Measurements from ENCODE around the gene ADAMTS18. TPM values are rescaled to one million over a fixed set of nuclear protein-coding genes. Genes with fewer than 3 reads are reported as not detected.

Gene ADAMTS18
- polyA plus RNA-seq, 2 of the 4 experiments (the other 2 are of a cell fraction) = 0.03 TPM; not detected in 1

DNA sequence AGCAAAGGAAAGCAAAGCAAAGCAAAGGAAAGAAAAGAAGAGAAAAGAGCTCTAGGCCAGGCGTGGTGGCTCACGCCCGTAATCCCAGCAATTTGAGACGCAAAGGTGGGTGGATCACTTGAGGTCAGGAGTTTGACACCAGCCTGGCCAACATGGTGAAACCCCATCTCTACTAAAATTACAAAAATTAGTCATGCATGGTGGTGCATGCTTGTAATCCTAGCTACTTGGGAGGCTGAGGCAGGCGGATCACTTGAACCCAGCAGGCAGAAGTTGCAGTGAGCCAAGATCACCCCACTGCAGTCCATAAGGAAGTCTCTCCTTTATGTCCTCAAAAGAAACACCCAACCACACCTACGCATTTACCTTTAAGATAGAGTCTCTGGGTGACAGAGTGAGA lies 70.1 kb downstream of the ADAMTS18 start:
- 75% methylated on average over 6 of the region's 6 CpGs for WGBS (ENCODE audit: missing lambda C conversion rate)
- no peak overlapping the region for H3K4me3 ChIP-seq
- H3K27ac ChIP-seq = no peak overlapping the region
- H3K9me3 ChIP-seq = no peaks in the 10 kb centered on the region
- FAIRE-seq (no peak), DNase-seq (ENCODE audit: low read depth in 1 of 2, low spot score in 1 of 2) (no peak), ATAC-seq (no peak)
- TF ChIP-seq HOXA7 (CRISPR knock-in tag; IDR thresholded peaks at IDR 0.05) = no peak
- no peak for TF ChIP-seq JUN (IDR thresholded peaks at IDR 0.05)
- no peak for TF ChIP-seq CHD4 (IDR thresholded peaks at IDR 0.05; ENCODE audit: borderline replicate concordance)
- TF ChIP-seq HOXB13 (CRISPR knock-in tag; IDR thresholded peaks at IDR 0.05; ENCODE audit: low read depth) = no peak
- TF ChIP-seq, protein P1, sequence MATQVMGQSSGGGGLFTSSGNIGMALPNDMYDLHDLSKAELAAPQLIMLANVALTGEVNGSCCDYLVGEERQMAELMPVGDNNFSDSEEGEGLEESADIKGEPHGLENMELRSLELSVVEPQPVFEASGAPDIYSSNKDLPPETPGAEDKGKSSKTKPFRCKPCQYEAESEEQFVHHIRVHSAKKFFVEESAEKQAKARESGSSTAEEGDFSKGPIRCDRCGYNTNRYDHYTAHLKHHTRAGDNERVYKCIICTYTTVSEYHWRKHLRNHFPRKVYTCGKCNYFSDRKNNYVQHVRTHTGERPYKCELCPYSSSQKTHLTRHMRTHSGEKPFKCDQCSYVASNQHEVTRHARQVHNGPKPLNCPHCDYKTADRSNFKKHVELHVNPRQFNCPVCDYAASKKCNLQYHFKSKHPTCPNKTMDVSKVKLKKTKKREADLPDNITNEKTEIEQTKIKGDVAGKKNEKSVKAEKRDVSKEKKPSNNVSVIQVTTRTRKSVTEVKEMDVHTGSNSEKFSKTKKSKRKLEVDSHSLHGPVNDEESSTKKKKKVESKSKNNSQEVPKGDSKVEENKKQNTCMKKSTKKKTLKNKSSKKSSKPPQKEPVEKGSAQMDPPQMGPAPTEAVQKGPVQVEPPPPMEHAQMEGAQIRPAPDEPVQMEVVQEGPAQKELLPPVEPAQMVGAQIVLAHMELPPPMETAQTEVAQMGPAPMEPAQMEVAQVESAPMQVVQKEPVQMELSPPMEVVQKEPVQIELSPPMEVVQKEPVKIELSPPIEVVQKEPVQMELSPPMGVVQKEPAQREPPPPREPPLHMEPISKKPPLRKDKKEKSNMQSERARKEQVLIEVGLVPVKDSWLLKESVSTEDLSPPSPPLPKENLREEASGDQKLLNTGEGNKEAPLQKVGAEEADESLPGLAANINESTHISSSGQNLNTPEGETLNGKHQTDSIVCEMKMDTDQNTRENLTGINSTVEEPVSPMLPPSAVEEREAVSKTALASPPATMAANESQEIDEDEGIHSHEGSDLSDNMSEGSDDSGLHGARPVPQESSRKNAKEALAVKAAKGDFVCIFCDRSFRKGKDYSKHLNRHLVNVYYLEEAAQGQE (IDR thresholded peaks at IDR 0.05) = no peak
- no peak for TF ChIP-seq CEBPB (IDR thresholded peaks at IDR 0.05)
- TF ChIP-seq POLR2AphosphoS2 (conservative IDR thresholded peaks at IDR 0.05; ENCODE audit: low read length) = no peak
- TF ChIP-seq, protein P2, sequence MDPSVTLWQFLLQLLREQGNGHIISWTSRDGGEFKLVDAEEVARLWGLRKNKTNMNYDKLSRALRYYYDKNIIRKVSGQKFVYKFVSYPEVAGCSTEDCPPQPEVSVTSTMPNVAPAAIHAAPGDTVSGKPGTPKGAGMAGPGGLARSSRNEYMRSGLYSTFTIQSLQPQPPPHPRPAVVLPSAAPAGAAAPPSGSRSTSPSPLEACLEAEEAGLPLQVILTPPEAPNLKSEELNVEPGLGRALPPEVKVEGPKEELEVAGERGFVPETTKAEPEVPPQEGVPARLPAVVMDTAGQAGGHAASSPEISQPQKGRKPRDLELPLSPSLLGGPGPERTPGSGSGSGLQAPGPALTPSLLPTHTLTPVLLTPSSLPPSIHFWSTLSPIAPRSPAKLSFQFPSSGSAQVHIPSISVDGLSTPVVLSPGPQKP (IDR thresholded peaks at IDR 0.05; ENCODE audit: low read depth, low read length) = no peak
- no peak for TF ChIP-seq ZNF302 (CRISPR knock-in tag; IDR thresholded peaks at IDR 0.05)
- no peak for TF ChIP-seq PHF8 (IDR thresholded peaks at IDR 0.05; ENCODE audit: borderline replicate concordance, low read depth)
- TF ChIP-seq RFX5 (IDR thresholded peaks at IDR 0.05) = no peak
- no peak for TF ChIP-seq MYC (IDR thresholded peaks at IDR 0.05; ENCODE audit: borderline replicate concordance, low read length)
- no peak for TF ChIP-seq RNF2 (IDR thresholded peaks at IDR 0.05; ENCODE audit: borderline replicate concordance, low read depth)
- no peak for TF ChIP-seq SMC3 (IDR thresholded peaks at IDR 0.05)
- TF ChIP-seq NFE2L2 (conservative IDR thresholded peaks at IDR 0.05; ENCODE audit: low read length) = no peak
- no peak for TF ChIP-seq NR3C1 (IDR thresholded peaks at IDR 0.05)
- TF ChIP-seq TP53 (CRISPR knock-in tag; IDR thresholded peaks at IDR 0.05) = no peak
- no peak for TF ChIP-seq CHD2 (IDR thresholded peaks at IDR 0.05; ENCODE audit: low read length, partially characterized antibody)
- no peak for TF ChIP-seq SREBF2 (IDR thresholded peaks at IDR 0.05)
- TF ChIP-seq, protein P3, sequence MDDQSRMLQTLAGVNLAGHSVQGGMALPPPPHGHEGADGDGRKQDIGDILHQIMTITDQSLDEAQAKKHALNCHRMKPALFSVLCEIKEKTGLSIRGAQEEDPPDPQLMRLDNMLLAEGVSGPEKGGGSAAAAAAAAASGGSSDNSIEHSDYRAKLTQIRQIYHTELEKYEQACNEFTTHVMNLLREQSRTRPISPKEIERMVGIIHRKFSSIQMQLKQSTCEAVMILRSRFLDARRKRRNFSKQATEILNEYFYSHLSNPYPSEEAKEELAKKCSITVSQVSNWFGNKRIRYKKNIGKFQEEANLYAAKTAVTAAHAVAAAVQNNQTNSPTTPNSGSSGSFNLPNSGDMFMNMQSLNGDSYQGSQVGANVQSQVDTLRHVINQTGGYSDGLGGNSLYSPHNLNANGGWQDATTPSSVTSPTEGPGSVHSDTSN (IDR thresholded peaks at IDR 0.05) = no peak
- H3K4me2 ChIP-seq = no peak overlapping the region
- POLR2A ChIA-PET = no interaction called here
- CTCF ChIA-PET = interaction anchor here (0.7 kb wide), 1 partner anchor 25 kb away, joined by 3 read pairs; no protein-coding TSS in a partner anchor
- peaks cover 7% of the 10 kb centered on the region for H3K4me1 ChIP-seq

DNA sequence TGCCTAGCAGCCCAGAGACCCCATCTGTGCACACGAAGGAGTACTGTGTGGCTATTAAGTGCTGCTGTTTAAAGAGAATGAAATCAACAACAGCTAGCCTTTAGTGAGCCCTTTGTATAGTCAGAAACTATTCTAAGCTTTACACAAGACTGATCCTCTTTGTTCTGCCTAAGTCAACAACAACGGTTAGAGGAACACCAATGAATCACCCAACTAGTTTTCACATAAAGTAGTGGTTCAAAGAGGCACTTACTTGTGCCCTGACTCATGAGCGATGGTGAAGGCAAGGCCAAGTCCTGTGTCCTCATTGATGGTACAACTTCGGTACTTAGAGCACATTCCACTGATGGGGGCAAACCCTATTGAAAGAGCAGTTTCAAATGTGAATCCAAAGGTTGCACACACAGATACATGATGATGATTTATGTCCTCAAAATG lies 75.8 kb downstream of the ADAMTS18 start:
- DNase-seq (ENCODE audit: low read depth in 1 of 2, low spot score in 1 of 2) = peak; percentile 64 to 91
- peaks cover 34% of the 10 kb centered on the region for H3K4me1 ChIP-seq
- peak; percentile 99 for ATAC-seq
- H3K4me2 ChIP-seq = peak overlapping the region; percentile 65
- POLR2A ChIA-PET = interaction anchor here (0.6 kb wide), 1 partner anchor 51 kb away, joined by 3 read pairs; no protein-coding TSS in a partner anchor
- no peaks in the 10 kb centered on the region for H3K9me3 ChIP-seq
- 0 out of 3 replicates have a peak overlapping the region, but pooled peaks have one; percentile 2 for H3K4me3 ChIP-seq
- FAIRE-seq = peak; percentile 98
- CTCF ChIA-PET = interaction anchor here (1.0 to 1.9 kb wide), 2 partner anchors 18 to 122 kb away, joined by 3 to 8 read pairs; no protein-coding TSS in a partner anchor
- H3K27ac ChIP-seq = peak overlapping the region; percentile 67 to 74
- WGBS (ENCODE audit: missing lambda C conversion rate) = under 1% methylated on average over 4 of the region's 4 CpGs
- TF ChIP-seq SMC3 (IDR thresholded peaks at IDR 0.05) (no peak; the same call in 1 of the 3 replicates), FOSL2 (IDR thresholded peaks at IDR 0.05) (peak; percentile 92), FOSL2 (CRISPR knock-in tag; IDR thresholded peaks at IDR 0.05) (peak; percentile 94), GATA3 (IDR thresholded peaks at IDR 0.05; ENCODE audit: borderline replicate concordance) (peak; percentile 97), KDM1A (IDR thresholded peaks at IDR 0.05; ENCODE audit: low read depth) (no peak), HOXB13 (CRISPR knock-in tag; IDR thresholded peaks at IDR 0.05; ENCODE audit: low read depth) (no peak), KDM5A (IDR thresholded peaks at IDR 0.05) (no peak), ESRRA (IDR thresholded peaks at IDR 0.05; ENCODE audit: borderline replicate concordance, low read length) (no peak), JUN (IDR thresholded peaks at IDR 0.05) (peak; percentile 68 to 84; a peak in 3 of 5 replicates), CBX8 (IDR thresholded peaks at IDR 0.05) (no peak)
- TF ChIP-seq, protein P3 (IDR thresholded peaks at IDR 0.05) = 0 out of 2 replicates have a peak, but pooled peaks have one; percentile 53
- TF ChIP-seq, protein P1 (IDR thresholded peaks at IDR 0.05) = no peak
